Transverse colon (tissue), 4 donors: ENCODE measurements around the gene SNTG2. TPM values are rescaled to one million over a fixed set of nuclear protein-coding genes. Genes with fewer than 3 reads are reported as not detected.

ENCODE experiments used
- DNase-seq: peaks from one replicate; pipeline ENCODE4 v3.0.0-alpha.2; 2019
- H3K27ac ChIP-seq, 4 donors: fragments of 200-600 bp; sonication (generic); 2 replicates each; pipeline ENCODE4 v1.5.1; 2016 to 2018; ENCODE audit warnings: inconsistent platforms in 4 of 4
- H3K27me3 ChIP-seq: fragments of 200-600 bp; sonication (generic); 2 replicates; pipeline ENCODE4 v1.5.1; 2017; ENCODE audit warnings: inconsistent platforms
- H3K36me3 ChIP-seq, 4 donors: fragments of 200-600 bp; sonication (generic); 2 replicates each; pipeline ENCODE4 v1.5.1; 2017 to 2019; ENCODE audit warnings: inconsistent platforms in 4 of 4
- H3K4me1 ChIP-seq, 4 donors: fragments of 200-600 bp; sonication (generic); 2 replicates each; pipeline ENCODE4 v1.5.1; 2017 to 2020; ENCODE audit warnings: inconsistent platforms in 4 of 4
- H3K4me3 ChIP-seq, 4 donors: fragments of 200-600 bp; sonication (generic); 1 replicate in 1 of 4; 2 replicates in 3 of 4; pipeline versions ENCODE4 v1.5.1 to v1.6.1; 2017 to 2019; ENCODE audit warnings: inconsistent platforms in 4 of 4
- H3K9me3 ChIP-seq, 2 donors: fragments of 200-600 bp; sonication (generic); 2 replicates each; pipeline ENCODE4 v1.5.1; 2017 to 2019; ENCODE audit warnings: inconsistent platforms in 2 of 2
- EP300 ChIP-seq: sonication (generic); formaldehyde crosslinking; IDR thresholded peaks from one replicate; pipeline ENCODE4 v1.6.1; 2017; ENCODE audit warnings: antibody characterized with exemption, low read depth
- POLR2A ChIP-seq: fragments of 450-650 bp; IDR thresholded peaks from one replicate; pipeline ENCODE4 v1.6.1; 2016; ENCODE audit warnings: antibody characterized with exemption, mild to moderate bottlenecking, moderate library complexity
- POLR2AphosphoS5 ChIP-seq, 3 donors: sonication (generic); formaldehyde crosslinking; IDR thresholded peaks; one replicate each; pipeline ENCODE4 v1.6.1; 2016; ENCODE audit warnings: antibody characterized with exemption in 3 of 3
- whole genome bisulfite sequencing, 2 donors: methylation state at CpG; one replicate each; pipeline ENCODE4 v1.1.5; 2018; ENCODE audit warnings: low coverage in 1 of 2; 5-methylcytosine and 5-hydroxymethylcytosine counted together
- in situ Hi-C, 4 donors: fragments of 200-750 bp; cut with MboI; loops; one replicate each; pipeline versions ENCODE4 v1.15.0 to v1.15.1; 2017; ENCODE audit warnings: low sequenced_read_pairs in 3 of 4, low pct_ligation_motif_present in 1 of 4, low pct_unique_long_range_greater_than_20kb in 1 of 4
- intact Hi-C: fragments of 100-400 bp; cut with DNase I; formaldehyde crosslinking; loops from one replicate; pipeline ENCODE4 v1.15.1; 2023; ENCODE audit warnings: low total_unique reads
- total RNA-seq, 4 donors: library from RNA; depleted of rRNA; stranded (reverse); fragments of >200 nt; gene quantifications; one replicate each; pipeline ENCODE4 v1.1.0, GENCODE V29; 2016
- TF ChIP-seq, protein P1 (sequence below), 5 experiments: fragments of 200-600 bp in 3 of 5; fragments of 450-650 bp in 2 of 5; sonication (generic) in 3 of 5; IDR thresholded peaks; 1 replicate in 2 of 5; 2 replicates in 3 of 5; pipeline ENCODE4 v1.5.1; 2016 to 2017; ENCODE audit warnings: antibody characterized with exemption in 5 of 5, inconsistent platforms in 3 of 5, mild to moderate bottlenecking in 2 of 5, moderate library complexity in 1 of 5

SNTG2 gene
- total RNA-seq, 4 donors from 2014 or later = 0.55 to 4.9 (median 1.5) TPM

DNA sequence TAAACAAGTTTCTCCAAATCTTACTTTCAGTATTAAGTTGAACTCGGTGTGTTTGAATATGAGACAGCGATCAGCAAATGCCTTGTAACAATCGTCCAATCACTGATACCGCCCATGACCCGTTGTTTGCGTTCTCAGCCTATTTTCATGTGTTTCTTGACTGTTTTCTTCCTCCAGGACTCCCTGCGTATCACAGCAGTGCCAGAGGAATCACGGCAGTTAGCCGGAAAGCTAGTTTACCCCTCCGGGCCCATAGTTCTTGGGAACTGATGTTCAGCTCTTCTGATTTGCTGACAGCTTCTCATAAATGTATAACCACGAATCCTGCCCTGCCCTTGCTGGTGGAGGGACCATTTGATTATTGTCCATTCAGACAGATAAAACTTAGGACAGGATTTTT lies 420.4 kb downstream of the SNTG2 start:
- Histone ChIP-seq H3K4me1 (no peaks in the 10 kb centered on the region), H3K9me3 (no peaks in the 10 kb centered on the region), H3K27me3 (no peaks in the 10 kb centered on the region), H3K4me3 (no peak overlapping the region), H3K27ac (no peak overlapping the region), H3K36me3 (no peaks in the 10 kb centered on the region)
- TF ChIP-seq, protein P1, sequence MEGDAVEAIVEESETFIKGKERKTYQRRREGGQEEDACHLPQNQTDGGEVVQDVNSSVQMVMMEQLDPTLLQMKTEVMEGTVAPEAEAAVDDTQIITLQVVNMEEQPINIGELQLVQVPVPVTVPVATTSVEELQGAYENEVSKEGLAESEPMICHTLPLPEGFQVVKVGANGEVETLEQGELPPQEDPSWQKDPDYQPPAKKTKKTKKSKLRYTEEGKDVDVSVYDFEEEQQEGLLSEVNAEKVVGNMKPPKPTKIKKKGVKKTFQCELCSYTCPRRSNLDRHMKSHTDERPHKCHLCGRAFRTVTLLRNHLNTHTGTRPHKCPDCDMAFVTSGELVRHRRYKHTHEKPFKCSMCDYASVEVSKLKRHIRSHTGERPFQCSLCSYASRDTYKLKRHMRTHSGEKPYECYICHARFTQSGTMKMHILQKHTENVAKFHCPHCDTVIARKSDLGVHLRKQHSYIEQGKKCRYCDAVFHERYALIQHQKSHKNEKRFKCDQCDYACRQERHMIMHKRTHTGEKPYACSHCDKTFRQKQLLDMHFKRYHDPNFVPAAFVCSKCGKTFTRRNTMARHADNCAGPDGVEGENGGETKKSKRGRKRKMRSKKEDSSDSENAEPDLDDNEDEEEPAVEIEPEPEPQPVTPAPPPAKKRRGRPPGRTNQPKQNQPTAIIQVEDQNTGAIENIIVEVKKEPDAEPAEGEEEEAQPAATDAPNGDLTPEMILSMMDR (IDR thresholded peaks at IDR 0.05) = no peak
- TF ChIP-seq POLR2A = no peak
- no peak for TF ChIP-seq POLR2AphosphoS5 (IDR thresholded peaks at IDR 0.05)
- TF ChIP-seq EP300 = no peak
- intact Hi-C loops = loop anchor here (5.0 kb wide), 1 partner anchor 1259 kb away; no protein-coding TSS in a partner anchor
- DNase-seq = no peak
- 74 to 79% methylated on average over 10 to 11 of the region's 11 CpGs for WGBS, 2 donors
- in situ Hi-C loops = no loop called here

DNA sequence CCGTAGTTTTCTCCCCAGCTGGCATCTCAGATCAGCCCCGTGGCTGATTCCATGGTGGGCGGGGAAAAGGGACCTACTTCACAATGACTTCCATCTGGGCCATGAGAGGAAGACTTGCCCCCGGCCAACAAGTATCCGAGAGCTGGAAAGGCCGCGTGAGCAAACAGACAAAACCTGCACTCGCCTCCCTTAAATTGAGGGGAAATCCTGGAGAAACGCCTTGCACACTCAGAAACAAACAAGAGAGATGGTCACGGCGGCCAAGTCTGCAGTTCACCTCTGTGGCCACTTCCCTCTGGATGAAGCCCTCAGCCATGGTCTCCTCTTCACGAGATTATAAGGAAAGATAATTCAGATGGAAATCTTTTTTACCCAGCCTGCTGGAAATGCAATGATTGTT lies 423.2 kb downstream of the SNTG2 start:
- in situ Hi-C loops (no loop called here), intact Hi-C loops (loop anchor here (5.0 kb wide), 1 partner anchor 1262 kb away; no protein-coding TSS in a partner anchor)
- Histone ChIP-seq H3K27me3 (no peaks in the 10 kb centered on the region), H3K4me1 (no peaks in the 10 kb centered on the region), H3K4me3 (no peak overlapping the region), H3K9me3 (no peaks in the 10 kb centered on the region), H3K36me3 (no peaks in the 10 kb centered on the region), H3K27ac (no peak overlapping the region)
- TF ChIP-seq POLR2A (no peak), EP300 (no peak), POLR2AphosphoS5 (IDR thresholded peaks at IDR 0.05) (no peak)
- TF ChIP-seq, protein P1 (IDR thresholded peaks at IDR 0.05) = no peak
- 76 to 83% methylated on average over 8 to 12 of the region's 12 CpGs for WGBS, 2 donors
- no peak for DNase-seq

DNA sequence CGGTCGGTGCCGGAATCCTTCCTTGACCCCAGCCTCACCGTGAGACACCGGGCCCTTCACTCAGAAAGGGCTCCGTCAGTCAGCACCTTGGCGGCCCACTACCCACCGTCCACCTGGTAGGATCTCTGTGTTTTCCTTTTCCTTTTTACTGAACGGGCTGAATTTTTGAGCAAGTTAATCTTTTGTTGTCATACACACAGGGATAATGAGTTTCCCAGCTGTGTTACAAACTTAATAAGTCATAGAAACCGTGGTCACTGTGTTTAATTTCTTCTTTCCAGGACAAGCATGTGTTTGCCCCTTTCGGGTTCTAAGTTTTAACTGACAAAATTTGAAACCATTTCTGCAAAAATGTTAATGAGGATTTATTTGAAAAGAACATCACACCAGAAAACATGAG lies 423.6 kb downstream of the SNTG2 start:
- intact Hi-C loops (loop anchor here (5.0 kb wide), 1 partner anchor 1262 kb away; no protein-coding TSS in a partner anchor), in situ Hi-C loops (no loop called here)
- TF ChIP-seq EP300 = no peak
- TF ChIP-seq, protein P1 (IDR thresholded peaks at IDR 0.05) = no peak
- no peak for TF ChIP-seq POLR2A
- TF ChIP-seq POLR2AphosphoS5 (IDR thresholded peaks at IDR 0.05) = no peak

DNA sequence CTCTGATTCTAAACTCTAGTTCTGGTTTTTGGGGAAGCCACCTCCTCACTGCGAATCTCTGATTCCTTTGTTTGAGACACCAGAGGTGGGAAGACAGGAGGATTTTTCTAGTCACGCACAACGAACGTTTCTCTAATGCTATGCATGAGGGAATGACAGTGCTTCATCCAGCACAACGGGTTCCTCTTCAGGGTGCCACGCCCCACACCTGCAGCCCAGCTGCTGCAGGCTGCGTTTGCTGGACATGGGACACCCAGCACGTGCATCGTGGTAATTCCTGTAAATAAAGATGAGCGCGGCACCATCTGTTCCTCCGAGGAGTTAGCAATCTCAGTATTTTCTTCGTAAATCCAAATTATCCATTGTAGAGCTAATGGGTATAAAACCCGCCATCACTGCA lies 425.1 kb downstream of the SNTG2 start:
- no peak for DNase-seq
- 68% methylated on average over 14 of the region's 14 CpGs; no CpG with 5 or more reads in 1 of the 2 donors for WGBS, 2 donors
- intact Hi-C loops (no loop called here), in situ Hi-C loops (no loop called here)
- Histone ChIP-seq H3K27me3 (no peaks in the 10 kb centered on the region), H3K4me1 (no peaks in the 10 kb centered on the region), H3K9me3 (no peaks in the 10 kb centered on the region), H3K36me3 (no peaks in the 10 kb centered on the region), H3K4me3 (no peak overlapping the region), H3K27ac (no peak overlapping the region)
- TF ChIP-seq POLR2A (no peak), POLR2AphosphoS5 (IDR thresholded peaks at IDR 0.05) (no peak), EP300 (no peak)
- TF ChIP-seq, protein P1 (IDR thresholded peaks at IDR 0.05) = no peak

More for the DNA sequence above, 423.6 kb downstream of the SNTG2 start:
- Histone ChIP-seq H3K27me3 (no peaks in the 10 kb centered on the region), H3K36me3 (no peaks in the 10 kb centered on the region), H3K9me3 (no peaks in the 10 kb centered on the region), H3K4me1 (no peaks in the 10 kb centered on the region), H3K27ac (no peak overlapping the region), H3K4me3 (no peak overlapping the region)
- DNase-seq = no peak
- 50 to 81% methylated on average over 3 to 11 of the region's 11 CpGs for WGBS, 2 donors
